IMR-90 (cell line): ENCODE results near the gene HSPA1L. TPM values are rescaled to one million over a fixed set of nuclear protein-coding genes. Genes with fewer than 3 reads are reported as not detected.

Experiments used
- ATAC-seq: fragments of 200-7000 bp; cut with Tn5 transposase; 2 replicates; pipeline ENCODE4 v1.9.1; 2020; ENCODE audit warnings: low read depth, mild to moderate bottlenecking, moderate library complexity
- BruUV-seq: library from RNA; stranded (reverse); fragments of 400-500 nt; replicated peaks from 2 replicates; lab custom pipeline; 2021; lab: Mats Ljungman, UMichigan
- CTCF ChIA-PET: fragments of 300-600 bp; formaldehyde crosslinking; extraction: SDS; loops from one replicate; lab custom pipeline; 2021; ENCODE audit warnings: antibody characterized with exemption; lab: Yijun Ruan, JAX
- POLR2A ChIA-PET: fragments of 300-600 bp; sonication (Branson Sonifier 250); formaldehyde crosslinking; loops from one replicate; lab custom pipeline; 2022; ENCODE audit warnings: antibody characterized with exemption; ENCODE audit not compliant: unreplicated experiment; lab: Charles Lee
- DNase-seq: peaks from one replicate; pipeline ENCODE4 v3.0.0; 2013
- H2AFZ ChIP-seq: replicated peaks from 2 replicates; pipeline ENCODE3; 2013; ENCODE audit warnings: low read length, mild to moderate bottlenecking; ENCODE audit not compliant: poor library complexity
- H2AK5ac ChIP-seq: 2 replicates; pipeline ENCODE4 v1.6.1; 2013; ENCODE audit warnings: low read depth, low read length, inconsistent platforms
- H2AK9ac ChIP-seq: replicated peaks from 2 replicates; pipeline ENCODE3; 2013; ENCODE audit warnings: mild to moderate bottlenecking, low read depth, low read length, moderate library complexity; ENCODE audit not compliant: poor library complexity
- H2BK120ac ChIP-seq: 2 replicates; pipeline ENCODE4 v1.6.1; 2013; ENCODE audit warnings: low read depth, low read length, inconsistent platforms
- H2BK15ac ChIP-seq: 3 replicates; pipeline ENCODE4 v1.6.1; 2013; ENCODE audit warnings: low read depth, low read length, inconsistent platforms
- H2BK20ac ChIP-seq: 2 replicates; pipeline ENCODE4 v1.6.1; 2013; ENCODE audit warnings: low read depth, mild to moderate bottlenecking, inconsistent platforms, low read length, moderate library complexity
- H2BK5ac ChIP-seq: 2 replicates; pipeline ENCODE4 v1.6.1; 2013; ENCODE audit warnings: mild to moderate bottlenecking, low read depth, low read length, inconsistent platforms; ENCODE audit not compliant: poor library complexity, severe bottlenecking
- H3K14ac ChIP-seq: replicated peaks from 2 replicates; pipeline ENCODE4 v1.6.1; 2013; ENCODE audit warnings: low read depth, low read length, inconsistent platforms
- H3K18ac ChIP-seq: 2 replicates; pipeline ENCODE4 v1.6.1; 2013; ENCODE audit warnings: low read depth, low read length, control low read depth
- H3K23ac ChIP-seq: 2 replicates; pipeline ENCODE4 v1.6.1; 2013; ENCODE audit warnings: low read depth, low read length, inconsistent platforms
- H3K27ac ChIP-seq: 2 replicates; pipeline ENCODE4 v1.5.1; 2013; ENCODE audit warnings: mild to moderate bottlenecking, control low read depth, low read length; ENCODE audit not compliant: insufficient read depth
- H3K27me3 ChIP-seq: 2 replicates; pipeline ENCODE4 v1.6.1; 2013; ENCODE audit warnings: low read length; ENCODE audit not compliant: control insufficient read depth, insufficient read depth
- H3K36me3 ChIP-seq: 2 replicates; pipeline ENCODE4 v1.6.1; 2013; ENCODE audit warnings: low read length, mixed read lengths; ENCODE audit not compliant: control insufficient read depth, insufficient read depth
- H3K4ac ChIP-seq: 2 replicates; pipeline ENCODE4 v1.6.1; 2013; ENCODE audit warnings: low read depth, low read length, inconsistent platforms
- H3K4me1 ChIP-seq: 2 replicates; pipeline ENCODE4 v1.6.1; 2013; ENCODE audit warnings: low read length, mixed read lengths; ENCODE audit not compliant: control insufficient read depth, insufficient read depth
- H3K4me2 ChIP-seq: 2 replicates; pipeline ENCODE4 v1.6.1; 2013; ENCODE audit warnings: low read depth, mild to moderate bottlenecking, control low read depth, low read length, moderate library complexity
- H3K4me3 ChIP-seq: 2 replicates; pipeline ENCODE4 v1.5.1; 2013; ENCODE audit warnings: low read depth, mild to moderate bottlenecking, control low read depth, low read length, moderate library complexity; ENCODE audit not compliant: insufficient read depth
- H3K56ac ChIP-seq: 2 replicates; pipeline ENCODE4 v1.6.1; 2013; ENCODE audit warnings: low read length, inconsistent platforms; ENCODE audit not compliant: insufficient read depth; ENCODE audit errors: extremely low read depth
- H3K79me1 ChIP-seq, 2 experiments: 2 replicates each; pipeline ENCODE4 v1.6.1; 2013; ENCODE audit warnings: low read length in 2 of 2, inconsistent platforms in 1 of 2, low read depth in 1 of 2
- H3K9ac ChIP-seq: 2 replicates; pipeline ENCODE4 v1.6.1; 2013; ENCODE audit warnings: low read depth, low read length, control low read depth
- H3K9me1 ChIP-seq: 2 replicates; pipeline ENCODE4 v1.6.1; 2013; ENCODE audit warnings: low read length, inconsistent platforms; ENCODE audit not compliant: insufficient read depth
- H3K9me3 ChIP-seq: 2 replicates; pipeline ENCODE4 v1.6.1; 2013; ENCODE audit warnings: low read length; ENCODE audit not compliant: control insufficient read depth, insufficient read depth
- H4K20me1 ChIP-seq: 2 replicates; pipeline ENCODE4 v1.6.1; 2013; ENCODE audit warnings: low read length, inconsistent platforms; ENCODE audit not compliant: insufficient read depth
- H4K5ac ChIP-seq: 2 replicates; pipeline ENCODE4 v1.6.1; 2013; ENCODE audit warnings: mild to moderate bottlenecking, low read depth, low read length, control low read depth
- H4K8ac ChIP-seq, 2 experiments: 2 replicates each; pipeline ENCODE4 v1.6.1; 2013; ENCODE audit warnings: low read depth in 2 of 2, low read length in 2 of 2, control low read depth in 1 of 2, inconsistent platforms in 1 of 2
- H4K91ac ChIP-seq: 2 replicates; pipeline ENCODE4 v1.6.1; 2013; ENCODE audit warnings: low read depth, low read length, inconsistent platforms; ENCODE audit not compliant: insufficient read depth
- BHLHE40 ChIP-seq: fragments of 150-350 bp; IDR thresholded peaks from 2 replicates; pipeline ENCODE4 v1.6.1; 2016; ENCODE audit warnings: mild to moderate bottlenecking, low read depth, low read length
- CEBPB ChIP-seq: IDR thresholded peaks from 2 replicates; pipeline ENCODE4 v1.6.1; 2012; ENCODE audit warnings: low read depth, low read length, improper control_type of control experiment
- CHD1 ChIP-seq: IDR thresholded peaks from 2 replicates; pipeline ENCODE4 v1.6.1; 2012; ENCODE audit warnings: low read depth, low read length, improper control_type of control experiment
- FOS ChIP-seq: fragments of 150-350 bp; IDR thresholded peaks from 2 replicates; pipeline ENCODE4 v1.6.1; 2016; ENCODE audit warnings: low read depth, low read length
- MAZ ChIP-seq: IDR thresholded peaks from 2 replicates; pipeline ENCODE4 v1.6.1; 2012; ENCODE audit warnings: low read depth, mild to moderate bottlenecking, low read length, improper control_type of control experiment, moderate library complexity, borderline replicate concordance
- MXI1 ChIP-seq: IDR thresholded peaks from 2 replicates; pipeline ENCODE4 v1.6.1; 2012; ENCODE audit warnings: low read depth, mild to moderate bottlenecking, low read length, moderate library complexity, borderline replicate concordance
- NFE2L2 ChIP-seq: fragments of 150-350 bp; IDR thresholded peaks from 2 replicates; pipeline ENCODE4 v1.6.1; 2016; ENCODE audit warnings: low read depth, mild to moderate bottlenecking, low read length
- POLR2A ChIP-seq: IDR thresholded peaks from 2 replicates; pipeline ENCODE4 v1.6.1; 2012; ENCODE audit warnings: mild to moderate bottlenecking, low read depth, low read length
- RCOR1 ChIP-seq: IDR thresholded peaks from 2 replicates; pipeline ENCODE4 v1.6.1; 2012; ENCODE audit warnings: mild to moderate bottlenecking, low read length, improper control_type of control experiment; ENCODE audit not compliant: insufficient replicate concordance
- RFX5 ChIP-seq: IDR thresholded peaks from 2 replicates; pipeline ENCODE4 v1.8.0; 2012; ENCODE audit warnings: low read depth, mild to moderate bottlenecking, low read length, moderate library complexity
- SMC3 ChIP-seq: fragments of 150-350 bp; IDR thresholded peaks from 2 replicates; pipeline ENCODE4 v1.6.1; 2016; ENCODE audit warnings: low read depth, mild to moderate bottlenecking, antibody characterized with exemption, low read length, moderate library complexity
- WGBS, 2 experiments: methylation state at CpG; one replicate each; pipeline versions ENCODE4 v1.1.5 to v1.1.7; 2013; ENCODE audit warnings: missing lambda C conversion rate in 2 of 2; ENCODE audit not compliant: insufficient read length in 1 of 2; ENCODE audit errors: extremely low coverage in 2 of 2; 5-methylcytosine and 5-hydroxymethylcytosine counted together
- dilution Hi-C: fragments of 300-500 bp; cut with HindIII; formaldehyde crosslinking; loops from one replicate; pipeline ENCODE4 v1.14.3; 2018; ENCODE audit warnings: low sequenced_read_pairs; ENCODE audit not compliant: unreplicated experiment
- in situ Hi-C: fragments of 300-500 bp; cut with MboI; formaldehyde crosslinking; loops from 3 replicates; pipeline ENCODE4 v1.14.3; 2019; ENCODE audit warnings: low sequenced_read_pairs, inconsistent platforms, mixed read lengths
- intact Hi-C: fragments of 100-400 bp; cut with micrococcal nuclease; formaldehyde crosslinking; loops from 2 replicates; pipeline ENCODE4 v1.10.0; 2022
- polyA plus RNA-seq, 3 experiments: library from polyadenylated mRNA; depleted of rRNA; stranded (reverse); fragments of >200 nt; gene quantifications; 2 replicates each; pipeline ENCODE4 v1.2.3, GENCODE V29; 2012; ENCODE audit warnings: low replicate concordance in 1 of 3
- total RNA-seq: library from RNA; depleted of rRNA; stranded (reverse); fragments of >200 nt; gene quantifications from 2 replicates; pipeline ENCODE4 v1.2.3, GENCODE V29; 2012
- TF ChIP-seq, protein P1 (sequence below): fragments of 150-350 bp; IDR thresholded peaks from 2 replicates; pipeline ENCODE4 v1.6.1; 2017; ENCODE audit warnings: mild to moderate bottlenecking, antibody characterized with exemption, low read length, low read depth
- TF ChIP-seq, protein P2 (sequence below): conservative IDR thresholded peaks from 2 replicates; pipeline ENCODE4 v1.5.1; 2012; ENCODE audit warnings: mild to moderate bottlenecking, low read depth, low read length, improper control_type of control experiment
- TF ChIP-seq, protein P3 (sequence below): fragments of 150-350 bp; IDR thresholded peaks from 2 replicates; pipeline ENCODE4 v1.6.1; 2016; ENCODE audit warnings: low read depth, mild to moderate bottlenecking, low read length, moderate library complexity, borderline replicate concordance

Gene HSPA1L
- total and polyA plus RNA-seq, 2 of the 4 experiments (the other 2 are of a cell fraction), result 0.97 to 1.3 TPM

DNA sequence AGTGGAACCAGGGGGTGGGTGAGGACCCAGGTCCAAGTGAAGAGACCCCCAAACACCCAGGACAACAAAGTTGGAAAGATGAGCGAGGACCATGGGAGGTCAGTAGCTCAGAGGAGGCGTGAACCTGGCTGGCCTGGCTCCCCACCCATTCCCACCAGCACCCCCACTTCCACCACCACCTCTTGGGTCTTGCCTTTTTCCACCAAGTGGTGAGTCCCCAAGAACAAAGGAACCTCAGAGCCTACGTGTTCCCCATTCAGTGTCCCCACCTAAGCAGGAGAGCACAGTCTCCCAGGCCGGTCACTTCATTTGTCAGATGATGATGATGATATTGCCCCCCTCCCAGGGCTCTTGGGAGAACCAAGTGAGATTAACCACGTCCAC, 37.4 kb downstream of the HSPA1L start:
- Histone ChIP-seq H3K9ac (no peak overlapping the region), H3K56ac (no peak overlapping the region), H3K4me1 (peaks cover 10% of the 10 kb centered on the region), H4K8ac (peak overlapping the region in 1 of 2 experiments; percentile 75; a peak in 2 of 4 replicates), H3K4me3 (no peak overlapping the region), H3K36me3 (peaks cover 45% of the 10 kb centered on the region), H4K20me1 (no peaks in the 10 kb centered on the region), H3K9me3 (no peaks in the 10 kb centered on the region), H2BK5ac (no peak overlapping the region), H2BK20ac (no peak overlapping the region), H3K18ac (no peak overlapping the region), H2AFZ (no peak overlapping the region), H3K14ac (no peak overlapping the region), H3K27ac (no peak overlapping the region), H4K91ac (no peak overlapping the region), H4K5ac (no peak overlapping the region), H3K27me3 (no peaks in the 10 kb centered on the region), H3K79me1 (0 out of 4 replicates have a peak, but pooled peaks cover 0 to 2% of the 10 kb centered on the region in 2 experiments), H3K9me1 (0 out of 2 replicates have a peak, but pooled peaks cover 8% of the 10 kb centered on the region), H2AK5ac (no peak overlapping the region), H3K23ac (no peak overlapping the region), H3K4ac (peak overlapping the region; percentile 19; the same call in 1 of the 2 replicates), H2AK9ac (peak overlapping the region; percentile 96), H2BK120ac (no peak overlapping the region), H3K4me2 (no peak overlapping the region), H2BK15ac (no peak overlapping the region)
- no peak for DNase-seq
- WGBS, 2 experiments, result 100% methylated on average over 1 of the region's 5 CpGs; no CpG with 5 or more reads in 1 of the 2 experiments
- intact Hi-C loops (no loop called here), in situ Hi-C loops (no loop called here), dilution Hi-C loops (no loop called here)
- no peak for ATAC-seq
- TF ChIP-seq BHLHE40 (no peak), POLR2A (no peak), CHD1 (no peak), RCOR1 (no peak), MAZ (no peak), NFE2L2 (no peak), MXI1 (no peak), RFX5 (no peak), SMC3 (no peak), FOS (no peak), CEBPB (no peak)
- TF ChIP-seq, protein P1, sequence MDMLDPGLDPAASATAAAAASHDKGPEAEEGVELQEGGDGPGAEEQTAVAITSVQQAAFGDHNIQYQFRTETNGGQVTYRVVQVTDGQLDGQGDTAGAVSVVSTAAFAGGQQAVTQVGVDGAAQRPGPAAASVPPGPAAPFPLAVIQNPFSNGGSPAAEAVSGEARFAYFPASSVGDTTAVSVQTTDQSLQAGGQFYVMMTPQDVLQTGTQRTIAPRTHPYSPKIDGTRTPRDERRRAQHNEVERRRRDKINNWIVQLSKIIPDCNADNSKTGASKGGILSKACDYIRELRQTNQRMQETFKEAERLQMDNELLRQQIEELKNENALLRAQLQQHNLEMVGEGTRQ, result no peak
- TF ChIP-seq, protein P2, sequence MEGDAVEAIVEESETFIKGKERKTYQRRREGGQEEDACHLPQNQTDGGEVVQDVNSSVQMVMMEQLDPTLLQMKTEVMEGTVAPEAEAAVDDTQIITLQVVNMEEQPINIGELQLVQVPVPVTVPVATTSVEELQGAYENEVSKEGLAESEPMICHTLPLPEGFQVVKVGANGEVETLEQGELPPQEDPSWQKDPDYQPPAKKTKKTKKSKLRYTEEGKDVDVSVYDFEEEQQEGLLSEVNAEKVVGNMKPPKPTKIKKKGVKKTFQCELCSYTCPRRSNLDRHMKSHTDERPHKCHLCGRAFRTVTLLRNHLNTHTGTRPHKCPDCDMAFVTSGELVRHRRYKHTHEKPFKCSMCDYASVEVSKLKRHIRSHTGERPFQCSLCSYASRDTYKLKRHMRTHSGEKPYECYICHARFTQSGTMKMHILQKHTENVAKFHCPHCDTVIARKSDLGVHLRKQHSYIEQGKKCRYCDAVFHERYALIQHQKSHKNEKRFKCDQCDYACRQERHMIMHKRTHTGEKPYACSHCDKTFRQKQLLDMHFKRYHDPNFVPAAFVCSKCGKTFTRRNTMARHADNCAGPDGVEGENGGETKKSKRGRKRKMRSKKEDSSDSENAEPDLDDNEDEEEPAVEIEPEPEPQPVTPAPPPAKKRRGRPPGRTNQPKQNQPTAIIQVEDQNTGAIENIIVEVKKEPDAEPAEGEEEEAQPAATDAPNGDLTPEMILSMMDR, result no peak
- TF ChIP-seq, protein P3, sequence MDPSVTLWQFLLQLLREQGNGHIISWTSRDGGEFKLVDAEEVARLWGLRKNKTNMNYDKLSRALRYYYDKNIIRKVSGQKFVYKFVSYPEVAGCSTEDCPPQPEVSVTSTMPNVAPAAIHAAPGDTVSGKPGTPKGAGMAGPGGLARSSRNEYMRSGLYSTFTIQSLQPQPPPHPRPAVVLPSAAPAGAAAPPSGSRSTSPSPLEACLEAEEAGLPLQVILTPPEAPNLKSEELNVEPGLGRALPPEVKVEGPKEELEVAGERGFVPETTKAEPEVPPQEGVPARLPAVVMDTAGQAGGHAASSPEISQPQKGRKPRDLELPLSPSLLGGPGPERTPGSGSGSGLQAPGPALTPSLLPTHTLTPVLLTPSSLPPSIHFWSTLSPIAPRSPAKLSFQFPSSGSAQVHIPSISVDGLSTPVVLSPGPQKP, result no peak
- CTCF ChIA-PET, result no interaction called here
- no TSS peak for BruUV-seq
- POLR2A ChIA-PET, result no interaction called here
